Activated B cell treated with CpG ODN at 0.5 μM for 24 hours (primary cell): ENCODE measurements around the gene CHKA. TPM values are rescaled to one million over a fixed set of nuclear protein-coding genes. Genes with fewer than 3 reads are reported as not detected.

Experiments
- ATAC-seq: fragments of 200-7000 bp; cut with Tn5 transposase; one replicate; pipeline ENCODE4 v1.10.0; 2021; ENCODE audit warnings: low read depth, mild to moderate bottlenecking, moderate library complexity
- CTCF ChIA-PET: fragments of 350-600 bp; sonication (Branson Sonifier 250); formaldehyde crosslinking; loops from one replicate; lab custom pipeline; 2021; ENCODE audit warnings: antibody characterized with exemption; lab: Charles Lee
- POLR2A ChIA-PET: fragments of 350-600 bp; sonication (Branson Sonifier 250); formaldehyde crosslinking; loops from one replicate; lab custom pipeline; 2021; ENCODE audit warnings: antibody characterized with exemption; lab: Charles Lee
- DNase-seq: peaks from one replicate; pipeline ENCODE4 v3.0.0; 2022
- H3K27ac Mint-ChIP-seq: one replicate; pipeline ENCODE4 v1.8.0; 2020; ENCODE audit warnings: mixed read lengths
- H3K27me3 Mint-ChIP-seq: one replicate; pipeline ENCODE4 v1.8.0; 2021; ENCODE audit warnings: mixed read lengths
- H3K36me3 Mint-ChIP-seq: one replicate; pipeline ENCODE4 v1.8.0; 2021; ENCODE audit warnings: low read depth, mixed read lengths
- H3K4me1 Mint-ChIP-seq: one replicate; pipeline ENCODE4 v1.8.0; 2021; ENCODE audit warnings: mixed read lengths
- H3K4me3 Mint-ChIP-seq: one replicate; pipeline ENCODE4 v1.8.0; 2020; ENCODE audit warnings: mild to moderate bottlenecking, mixed read lengths
- H3K9me3 Mint-ChIP-seq: one replicate; pipeline ENCODE4 v1.8.0; 2020; ENCODE audit warnings: mixed read lengths
- intact Hi-C: fragments of 100-400 bp; cut with micrococcal nuclease; formaldehyde crosslinking; loops from one replicate; pipeline ENCODE4 v1.15.1; 2024
- total RNA-seq: library from RNA; stranded (reverse); gene quantifications from 2 replicates; pipeline ENCODE4 v1.2.3, GENCODE V29; 2022
- TF ChIP-seq, protein P1 (sequence below): fragments of 200-600 bp; IDR thresholded peaks from one replicate; pipeline ENCODE4 v1.8.0; 2022; ENCODE audit warnings: antibody characterized with exemption, mild to moderate bottlenecking

Gene CHKA
- total RNA-seq, 1 donor from 2014 or later = 16.1 TPM

DNA sequence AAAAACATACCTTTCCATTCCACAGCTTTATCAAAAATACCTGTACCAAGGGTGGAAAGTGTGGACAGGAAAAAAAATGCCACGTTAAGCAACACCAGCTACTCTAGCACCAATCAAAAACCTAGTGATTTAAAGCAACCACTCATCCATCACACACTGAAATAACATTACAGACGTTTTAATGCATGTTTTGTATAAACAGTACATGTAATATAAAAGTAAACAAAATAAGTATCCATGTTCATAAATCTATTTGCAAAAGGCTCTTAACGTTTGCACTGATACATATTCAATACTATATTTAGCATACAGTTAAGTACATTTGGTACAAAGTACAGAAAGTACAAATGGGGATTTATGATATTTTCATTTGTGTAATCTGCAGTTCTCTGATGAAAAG lies 38.7 kb downstream of the CHKA start:
- ChIA-PET CTCF (no interaction called here), POLR2A (no interaction called here)
- H3K4me1 Mint-ChIP-seq = peaks cover 11% of the 10 kb centered on the region
- H3K27ac Mint-ChIP-seq = no peak overlapping the region
- no peak overlapping the region for H3K4me3 Mint-ChIP-seq
- ATAC-seq (no peak), DNase-seq (no peak)
- H3K36me3 Mint-ChIP-seq = peaks cover 6% of the 10 kb centered on the region
- TF ChIP-seq, protein P1, sequence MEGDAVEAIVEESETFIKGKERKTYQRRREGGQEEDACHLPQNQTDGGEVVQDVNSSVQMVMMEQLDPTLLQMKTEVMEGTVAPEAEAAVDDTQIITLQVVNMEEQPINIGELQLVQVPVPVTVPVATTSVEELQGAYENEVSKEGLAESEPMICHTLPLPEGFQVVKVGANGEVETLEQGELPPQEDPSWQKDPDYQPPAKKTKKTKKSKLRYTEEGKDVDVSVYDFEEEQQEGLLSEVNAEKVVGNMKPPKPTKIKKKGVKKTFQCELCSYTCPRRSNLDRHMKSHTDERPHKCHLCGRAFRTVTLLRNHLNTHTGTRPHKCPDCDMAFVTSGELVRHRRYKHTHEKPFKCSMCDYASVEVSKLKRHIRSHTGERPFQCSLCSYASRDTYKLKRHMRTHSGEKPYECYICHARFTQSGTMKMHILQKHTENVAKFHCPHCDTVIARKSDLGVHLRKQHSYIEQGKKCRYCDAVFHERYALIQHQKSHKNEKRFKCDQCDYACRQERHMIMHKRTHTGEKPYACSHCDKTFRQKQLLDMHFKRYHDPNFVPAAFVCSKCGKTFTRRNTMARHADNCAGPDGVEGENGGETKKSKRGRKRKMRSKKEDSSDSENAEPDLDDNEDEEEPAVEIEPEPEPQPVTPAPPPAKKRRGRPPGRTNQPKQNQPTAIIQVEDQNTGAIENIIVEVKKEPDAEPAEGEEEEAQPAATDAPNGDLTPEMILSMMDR = no peak
- H3K9me3 Mint-ChIP-seq = no peaks in the 10 kb centered on the region
- H3K27me3 Mint-ChIP-seq = no peaks in the 10 kb centered on the region
- intact Hi-C loops = no loop called here

DNA sequence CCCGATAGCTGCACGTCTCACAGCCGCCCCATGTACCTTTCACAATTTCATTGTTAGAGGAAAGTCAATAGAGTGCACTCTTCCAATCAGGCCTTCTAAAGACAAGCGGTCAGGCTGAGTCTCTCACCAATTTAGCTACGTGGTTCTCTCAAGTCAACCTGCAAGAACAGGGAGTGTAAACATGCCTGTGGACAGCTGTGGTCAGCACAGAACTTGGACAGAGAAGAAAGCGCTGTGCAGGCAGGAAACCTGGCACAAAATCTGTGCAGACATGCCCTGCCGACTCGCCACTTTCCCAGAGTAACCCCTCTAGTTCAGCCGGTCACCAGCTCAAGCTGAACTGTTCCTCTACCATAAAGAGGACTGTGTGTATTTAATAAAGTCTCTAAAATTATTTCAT lies 39.5 kb downstream of the CHKA start:
- H3K4me1 Mint-ChIP-seq = peaks cover 14% of the 10 kb centered on the region
- DNase-seq (no peak), ATAC-seq (no peak)
- ChIA-PET CTCF (no interaction called here), POLR2A (no interaction called here)
- H3K36me3 Mint-ChIP-seq = peaks cover 6% of the 10 kb centered on the region
- intact Hi-C loops = no loop called here
- H3K9me3 Mint-ChIP-seq = no peaks in the 10 kb centered on the region
- H3K27ac Mint-ChIP-seq = no peak overlapping the region
- no peak overlapping the region for H3K4me3 Mint-ChIP-seq
- H3K27me3 Mint-ChIP-seq = no peaks in the 10 kb centered on the region
- TF ChIP-seq, protein P1 = no peak

DNA sequence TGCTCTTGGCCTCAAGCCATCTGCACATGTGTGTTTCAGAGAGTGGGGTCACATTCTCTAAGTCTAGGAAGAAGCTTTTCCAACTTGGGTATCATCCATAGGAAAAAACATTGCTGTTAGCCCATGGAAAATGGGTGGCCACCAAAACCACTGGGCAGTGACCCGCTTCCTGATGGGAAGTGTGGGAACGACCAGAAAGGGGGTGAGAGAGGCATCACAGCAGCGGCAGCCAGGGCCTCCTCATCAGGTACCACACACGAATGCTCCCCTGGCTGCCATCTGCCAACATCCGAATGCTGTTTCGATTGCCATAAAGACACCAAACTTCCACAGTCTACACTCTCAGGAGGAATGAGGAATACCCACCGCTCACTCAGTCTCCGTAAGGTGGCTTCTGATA lies 40.3 kb downstream of the CHKA start:
- TF ChIP-seq, protein P1 = no peak
- no peaks in the 10 kb centered on the region for H3K27me3 Mint-ChIP-seq
- peaks cover 6% of the 10 kb centered on the region for H3K36me3 Mint-ChIP-seq
- H3K4me1 Mint-ChIP-seq = peaks cover 14% of the 10 kb centered on the region
- no peak overlapping the region for H3K27ac Mint-ChIP-seq
- ATAC-seq = no peak
- no peak overlapping the region for H3K4me3 Mint-ChIP-seq
- DNase-seq = no peak
- intact Hi-C loops = no loop called here
- ChIA-PET POLR2A (no interaction called here), CTCF (no interaction called here)
- no peaks in the 10 kb centered on the region for H3K9me3 Mint-ChIP-seq

DNA sequence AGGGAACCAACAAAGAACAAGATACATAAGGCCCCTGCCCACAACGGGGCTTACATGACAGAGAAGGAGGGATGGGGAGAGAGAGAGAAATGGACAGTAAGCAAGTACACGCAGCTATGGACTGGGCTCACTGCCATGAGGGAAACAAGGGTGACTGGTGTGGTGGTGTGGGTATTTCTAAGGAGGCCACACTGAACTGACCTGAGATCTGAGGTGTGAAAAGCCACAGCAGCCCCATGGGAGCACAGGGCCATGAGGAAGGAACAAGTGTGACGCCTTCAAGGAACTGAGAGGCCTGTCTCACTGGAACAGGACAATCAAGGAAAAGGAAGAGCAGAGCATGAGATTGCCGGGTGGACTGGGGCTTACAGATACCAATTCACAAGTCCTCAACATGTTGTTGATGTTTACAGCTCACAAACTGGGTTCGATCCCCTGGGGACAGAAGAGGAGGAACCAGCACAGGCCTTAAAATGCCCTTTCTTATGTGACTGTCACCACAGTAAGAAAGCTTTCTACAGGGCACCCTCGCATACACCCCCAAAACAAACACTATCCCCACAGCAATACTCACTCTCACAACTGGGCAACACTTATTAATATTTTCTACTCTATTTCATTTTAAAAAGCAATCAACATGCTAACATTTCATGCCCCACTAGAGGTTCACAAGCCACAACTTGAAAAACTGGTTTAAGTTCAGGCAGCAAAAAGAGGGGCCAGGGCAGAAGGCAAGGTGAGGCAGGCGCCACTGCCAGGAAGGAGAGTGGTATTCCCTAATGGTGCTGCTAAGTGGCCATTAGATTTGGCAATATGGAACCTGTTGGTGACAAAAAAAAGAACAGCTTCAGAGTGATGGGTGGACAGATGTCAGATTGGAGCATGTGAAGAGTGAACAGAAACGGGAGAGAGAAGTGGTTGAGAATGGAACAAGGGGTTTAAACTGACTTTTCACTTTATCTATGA lies 43.3 kb downstream of the CHKA start:
- CTCF ChIA-PET = no interaction called here

More for the DNA sequence above, 43.3 kb downstream of the CHKA start:
- TF ChIP-seq, protein P1 = no peak
- Mint-ChIP-seq H3K36me3 (peaks cover 18% of the 10 kb centered on the region), H3K4me3 (no peak overlapping the region), H3K27me3 (no peaks in the 10 kb centered on the region), H3K4me1 (peaks cover 14% of the 10 kb centered on the region), H3K27ac (no peak overlapping the region), H3K9me3 (no peaks in the 10 kb centered on the region)
- DNase-seq (no peak), ATAC-seq (peak; percentile 42)
- intact Hi-C loops = no loop called here
- POLR2A ChIA-PET = no interaction called here
